ENCODE results near the gene ATF7. TPM values are rescaled to one million over a fixed set of nuclear protein-coding genes. Genes with fewer than 3 reads are reported as not detected.

ATF7 gene
- total RNA-seq, 4 donors from 2014 or later: 14.2 to 29.7 (median 26.8) TPM

- peaks cover 14 to 56% (median 30%) of the 10 kb centered on the region in 4 donors for H3K4me1 ChIP-seq
- in situ Hi-C loops (cut with MboI; ENCODE audit: low pct_ligation_motif_present in 1 of 4, low pct_unique_long_range_greater_than_20kb in 1 of 4, low sequenced_read_pairs in 3 of 4) (no loop called here), intact Hi-C loops (cut with DNase I; ENCODE audit: low total_unique reads) (no loop called here)
- H3K27ac ChIP-seq: no peak overlapping the region
- no peaks in the 10 kb centered on the region for H3K9me3 ChIP-seq
- 73 to 87% methylated on average over 3 of the region's 3 CpGs for WGBS, 2 donors (ENCODE audit: low coverage in 1 of 2)
- no peak for DNase-seq
- H3K4me3 ChIP-seq: no peak overlapping the region
- TF ChIP-seq EP300 (IDR thresholded peaks at IDR 0.05; ENCODE audit: low read depth) (no peak), CTCF (IDR thresholded peaks at IDR 0.05) (no peak), POLR2A (IDR thresholded peaks at IDR 0.05) (no peak), POLR2AphosphoS5 (IDR thresholded peaks at IDR 0.05) (no peak)
- H3K36me3 ChIP-seq: no peaks in the 10 kb centered on the region
- H3K27me3 ChIP-seq: no peaks in the 10 kb centered on the region
Measured at GRCh38 chr12:53589423-53589822, 36.8 kb downstream of the ATF7 start.

GRCh38 chr12:53588123-53588522 is 38.1 kb downstream of the ATF7 start:
- WGBS, 2 donors (ENCODE audit: low coverage in 1 of 2): 95 to 100% methylated on average over 3 of the region's 3 CpGs
- TF ChIP-seq POLR2A (IDR thresholded peaks at IDR 0.05) (no peak), CTCF (IDR thresholded peaks at IDR 0.05) (no peak), POLR2AphosphoS5 (IDR thresholded peaks at IDR 0.05) (no peak), EP300 (IDR thresholded peaks at IDR 0.05; ENCODE audit: low read depth) (no peak)
- DNase-seq: no peak
- no peaks in the 10 kb centered on the region for H3K27me3 ChIP-seq
- intact Hi-C loops (cut with DNase I; ENCODE audit: low total_unique reads) (no loop called here), in situ Hi-C loops (cut with MboI; ENCODE audit: low pct_ligation_motif_present in 1 of 4, low pct_unique_long_range_greater_than_20kb in 1 of 4, low sequenced_read_pairs in 3 of 4) (no loop called here)
- no peak overlapping the region for H3K27ac ChIP-seq
- no peak overlapping the region for H3K4me3 ChIP-seq
- H3K4me1 ChIP-seq: peaks cover 14 to 47% (median 30%) of the 10 kb centered on the region in 4 donors
- H3K36me3 ChIP-seq: no peaks in the 10 kb centered on the region
- H3K9me3 ChIP-seq: no peaks in the 10 kb centered on the region

DNA sequence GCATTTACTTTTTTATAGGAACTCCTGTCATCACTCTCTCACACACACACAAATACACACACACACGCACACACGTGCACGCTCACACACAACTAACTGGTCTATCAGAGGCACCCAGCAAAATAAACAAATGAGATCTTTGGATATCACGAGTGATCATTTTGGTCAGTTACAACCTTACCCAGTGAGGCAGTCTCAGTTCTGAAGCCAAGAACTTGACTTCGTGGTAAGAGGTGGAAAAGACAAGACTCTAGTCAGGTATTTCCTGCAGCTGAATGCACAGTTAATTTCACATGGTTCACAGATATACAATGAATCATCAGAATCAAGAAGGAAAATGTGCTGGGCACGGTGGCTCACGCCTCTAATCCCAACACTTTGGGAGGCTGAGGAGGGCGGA is 39.4 kb downstream of the ATF7 start:
- Histone ChIP-seq H3K4me3 (no peak overlapping the region), H3K27ac (no peak overlapping the region), H3K36me3 (no peaks in the 10 kb centered on the region), H3K9me3 (no peaks in the 10 kb centered on the region), H3K27me3 (no peaks in the 10 kb centered on the region), H3K4me1 (peaks cover 10 to 35% (median 22%) of the 10 kb centered on the region in 4 donors)
- WGBS, 2 donors (ENCODE audit: low coverage in 1 of 2): 87 to 90% methylated on average over 3 to 8 of the region's 8 CpGs
- intact Hi-C loops (cut with DNase I; ENCODE audit: low total_unique reads) (no loop called here), in situ Hi-C loops (cut with MboI; ENCODE audit: low pct_ligation_motif_present in 1 of 4, low pct_unique_long_range_greater_than_20kb in 1 of 4, low sequenced_read_pairs in 3 of 4) (no loop called here)
- TF ChIP-seq EP300 (IDR thresholded peaks at IDR 0.05; ENCODE audit: low read depth) (no peak), POLR2A (IDR thresholded peaks at IDR 0.05) (no peak), CTCF (IDR thresholded peaks at IDR 0.05) (no peak), POLR2AphosphoS5 (IDR thresholded peaks at IDR 0.05) (no peak)
- no peak for DNase-seq

DNA sequence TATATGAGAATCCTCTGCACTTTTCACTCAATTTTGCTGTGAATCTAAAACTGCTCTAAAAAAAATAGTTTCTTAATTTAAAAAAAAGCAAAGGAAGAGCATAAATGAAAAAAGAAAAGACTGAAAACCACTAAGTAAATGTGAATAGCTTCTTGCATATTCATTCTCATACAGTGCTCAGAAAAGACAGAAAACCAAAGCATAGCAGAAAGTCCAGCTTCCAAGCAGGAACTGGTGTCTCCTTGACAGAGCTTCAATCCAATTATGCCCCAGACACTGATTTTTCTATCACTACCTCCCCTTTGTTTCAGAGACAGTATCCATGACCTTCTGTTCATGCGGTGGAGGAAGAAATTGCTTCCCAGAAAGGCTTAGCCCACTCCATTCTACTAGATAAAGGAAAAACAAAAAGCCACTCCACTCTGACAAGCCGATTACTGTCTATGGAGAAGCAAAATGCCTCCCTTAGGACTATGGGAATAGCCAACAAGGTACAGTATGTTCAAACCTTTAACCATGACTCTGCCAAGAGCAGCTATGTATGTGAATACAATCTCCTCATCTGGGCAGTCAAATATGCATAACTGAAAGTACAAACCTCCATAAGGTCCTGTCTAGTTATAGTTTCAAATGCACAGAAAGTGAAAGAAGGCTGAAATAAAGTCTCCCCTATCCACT is 40.6 kb downstream of the ATF7 start:
- Histone ChIP-seq H3K27ac (no peak overlapping the region), H3K9me3 (no peaks in the 10 kb centered on the region), H3K36me3 (no peaks in the 10 kb centered on the region), H3K4me1 (peaks cover 0 to 23% (median 11%) of the 10 kb centered on the region in 4 donors), H3K27me3 (no peaks in the 10 kb centered on the region), H3K4me3 (no peak overlapping the region)
- TF ChIP-seq EP300 (IDR thresholded peaks at IDR 0.05; ENCODE audit: low read depth) (no peak), CTCF (IDR thresholded peaks at IDR 0.05) (no peak), POLR2A (IDR thresholded peaks at IDR 0.05) (no peak), POLR2AphosphoS5 (IDR thresholded peaks at IDR 0.05) (no peak)
- WGBS, 2 donors (ENCODE audit: low coverage in 1 of 2): 89 to 100% methylated on average over 1 to 2 of the region's 2 CpGs
- in situ Hi-C loops (cut with MboI; ENCODE audit: low pct_ligation_motif_present in 1 of 4, low pct_unique_long_range_greater_than_20kb in 1 of 4, low sequenced_read_pairs in 3 of 4) (no loop called here), intact Hi-C loops (cut with DNase I; ENCODE audit: low total_unique reads) (no loop called here)
- no peak for DNase-seq
